ENCODE measurements around the gene ATP6V0A1.

Gene ATP6V0A1

GRCh38 chr17:42566883-42567573 lies 108.3 kb downstream of the ATP6V0A1 start, which contains the start of gene MLX:
MLX (plus strand) TSS chr17:42567100; CDS start chr17:42567125, 25 bp downstream.
- peak; percentile 77 for DNase-seq (ENCODE audit: extremely low read depth, low read depth)
- TF ChIP-seq CTCF (IDR thresholded peaks at IDR 0.05; ENCODE audit: low read depth, low read length), result no peak

- TF ChIP-seq CTCF (IDR thresholded peaks at IDR 0.05; ENCODE audit: low read depth, low read length), result no peak
- DNase-seq (ENCODE audit: extremely low read depth, low read depth), result no peak
Observed at GRCh38 chr17:42568341-42569111, 109.8 kb downstream of the ATP6V0A1 start.

- no peak for DNase-seq (ENCODE audit: extremely low read depth, low read depth)
- no peak for TF ChIP-seq CTCF (IDR thresholded peaks at IDR 0.05; ENCODE audit: low read depth, low read length)
Observed at GRCh38 chr17:42571435-42572225, 113.0 kb downstream of the ATP6V0A1 start.
